DND-41 (cell line): Measurements from ENCODE around the gene ACAN.

Experiments
- EZH2 ChIP-seq: IDR thresholded peaks from 3 replicates; pipeline ENCODE4 v1.6.1; 2012; ENCODE audit warnings: borderline replicate concordance, low read depth, mild to moderate bottlenecking, moderate library complexity, low read length, inconsistent platforms; ENCODE audit not compliant: severe bottlenecking
- TF ChIP-seq, protein P1 (sequence below): IDR thresholded peaks from 2 replicates; pipeline ENCODE4 v1.5.1; 2012; ENCODE audit warnings: borderline replicate concordance, low read length, moderate library complexity, mild to moderate bottlenecking; ENCODE audit not compliant: poor library complexity, severe bottlenecking; ENCODE audit errors: extremely low read depth

DNA sequence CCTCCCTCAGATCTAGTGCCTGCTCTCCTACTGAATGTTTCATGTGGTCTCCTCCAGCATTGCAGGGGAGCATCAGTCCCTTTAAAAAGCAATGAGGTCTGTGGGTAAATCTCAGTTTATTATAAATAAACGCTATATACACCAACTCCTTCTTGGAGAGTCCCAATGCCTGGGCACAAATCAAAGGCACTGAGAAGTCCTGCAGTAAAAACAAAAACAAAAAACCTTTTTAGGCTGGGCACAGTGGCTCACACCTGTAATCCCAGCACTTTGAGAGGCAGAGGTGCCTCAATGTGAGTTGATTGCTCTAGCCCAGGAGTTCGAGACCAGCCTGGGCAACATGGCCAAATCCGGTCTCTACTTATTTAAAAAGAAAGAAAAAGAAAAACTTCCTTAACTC lies 45.0 kb downstream of the ACAN start:
- TF ChIP-seq, protein P1, sequence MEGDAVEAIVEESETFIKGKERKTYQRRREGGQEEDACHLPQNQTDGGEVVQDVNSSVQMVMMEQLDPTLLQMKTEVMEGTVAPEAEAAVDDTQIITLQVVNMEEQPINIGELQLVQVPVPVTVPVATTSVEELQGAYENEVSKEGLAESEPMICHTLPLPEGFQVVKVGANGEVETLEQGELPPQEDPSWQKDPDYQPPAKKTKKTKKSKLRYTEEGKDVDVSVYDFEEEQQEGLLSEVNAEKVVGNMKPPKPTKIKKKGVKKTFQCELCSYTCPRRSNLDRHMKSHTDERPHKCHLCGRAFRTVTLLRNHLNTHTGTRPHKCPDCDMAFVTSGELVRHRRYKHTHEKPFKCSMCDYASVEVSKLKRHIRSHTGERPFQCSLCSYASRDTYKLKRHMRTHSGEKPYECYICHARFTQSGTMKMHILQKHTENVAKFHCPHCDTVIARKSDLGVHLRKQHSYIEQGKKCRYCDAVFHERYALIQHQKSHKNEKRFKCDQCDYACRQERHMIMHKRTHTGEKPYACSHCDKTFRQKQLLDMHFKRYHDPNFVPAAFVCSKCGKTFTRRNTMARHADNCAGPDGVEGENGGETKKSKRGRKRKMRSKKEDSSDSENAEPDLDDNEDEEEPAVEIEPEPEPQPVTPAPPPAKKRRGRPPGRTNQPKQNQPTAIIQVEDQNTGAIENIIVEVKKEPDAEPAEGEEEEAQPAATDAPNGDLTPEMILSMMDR = no peak
- no peak for TF ChIP-seq EZH2
